ENCODE measurements around the gene IGFBP7.

The IGFBP7 gene, protein sequence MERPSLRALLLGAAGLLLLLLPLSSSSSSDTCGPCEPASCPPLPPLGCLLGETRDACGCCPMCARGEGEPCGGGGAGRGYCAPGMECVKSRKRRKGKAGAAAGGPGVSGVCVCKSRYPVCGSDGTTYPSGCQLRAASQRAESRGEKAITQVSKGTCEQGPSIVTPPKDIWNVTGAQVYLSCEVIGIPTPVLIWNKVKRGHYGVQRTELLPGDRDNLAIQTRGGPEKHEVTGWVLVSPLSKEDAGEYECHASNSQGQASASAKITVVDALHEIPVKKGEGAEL

DNA sequence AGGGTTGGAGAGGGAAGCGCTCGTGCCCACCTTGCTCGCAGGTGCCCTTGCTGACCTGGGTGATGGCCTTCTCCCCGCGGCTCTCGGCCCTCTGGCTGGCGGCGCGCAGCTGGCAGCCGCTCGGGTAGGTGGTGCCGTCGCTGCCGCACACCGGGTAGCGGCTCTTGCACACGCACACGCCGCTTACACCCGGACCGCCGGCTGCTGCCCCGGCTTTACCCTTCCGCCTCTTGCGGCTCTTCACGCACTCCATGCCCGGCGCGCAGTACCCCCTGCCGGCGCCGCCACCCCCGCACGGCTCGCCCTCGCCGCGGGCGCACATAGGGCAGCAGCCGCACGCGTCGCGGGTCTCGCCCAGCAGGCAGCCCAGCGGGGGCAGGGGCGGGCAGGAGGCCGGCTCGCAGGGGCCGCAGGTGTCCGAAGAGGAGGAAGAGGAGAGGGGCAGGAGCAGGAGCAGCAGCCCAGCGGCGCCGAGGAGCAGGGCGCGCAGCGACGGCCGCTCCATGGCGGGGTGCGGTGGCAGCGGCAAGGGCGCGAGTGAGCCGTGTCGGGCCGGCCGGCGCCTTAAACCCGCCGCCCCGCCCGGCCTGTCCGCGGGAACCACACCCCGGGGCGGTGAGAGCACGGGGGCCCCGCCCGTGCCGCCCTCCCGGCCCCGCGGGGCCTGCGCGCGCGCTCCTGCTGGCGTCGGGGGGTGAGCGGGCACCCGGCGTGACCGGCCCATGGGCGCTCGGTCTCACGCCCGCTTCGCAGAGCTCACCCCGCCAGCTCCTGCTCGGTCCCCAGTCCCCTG lies at the start of gene IGFBP7:
Gene IGFBP7, minus strand, starts transcription at position 539 of the 793 bp plus-strand sequence. Its CDS starts 34 bp downstream, at position 505.
- DNase-seq: no peak

DNA sequence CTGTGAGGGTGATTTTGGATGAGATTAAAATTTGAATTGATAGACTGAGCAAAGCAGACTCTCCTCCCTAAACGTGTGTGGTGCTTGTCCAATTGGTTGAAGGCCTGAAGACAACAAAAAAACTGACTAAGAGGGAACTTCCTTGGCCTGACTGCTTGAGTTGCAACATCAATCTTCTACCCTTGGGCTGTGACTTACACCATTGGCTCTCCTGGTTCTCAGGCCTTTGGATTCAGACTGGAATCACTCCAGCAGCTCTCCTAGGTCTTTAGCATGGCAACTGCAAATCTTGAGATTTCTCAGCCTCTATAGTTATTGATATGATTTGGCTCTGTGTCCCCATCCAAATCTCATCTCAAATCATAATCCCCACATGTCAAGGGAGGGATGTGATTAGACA lies 49.7 kb upstream of the IGFBP7 start:
- no peak for DNase-seq

DNA sequence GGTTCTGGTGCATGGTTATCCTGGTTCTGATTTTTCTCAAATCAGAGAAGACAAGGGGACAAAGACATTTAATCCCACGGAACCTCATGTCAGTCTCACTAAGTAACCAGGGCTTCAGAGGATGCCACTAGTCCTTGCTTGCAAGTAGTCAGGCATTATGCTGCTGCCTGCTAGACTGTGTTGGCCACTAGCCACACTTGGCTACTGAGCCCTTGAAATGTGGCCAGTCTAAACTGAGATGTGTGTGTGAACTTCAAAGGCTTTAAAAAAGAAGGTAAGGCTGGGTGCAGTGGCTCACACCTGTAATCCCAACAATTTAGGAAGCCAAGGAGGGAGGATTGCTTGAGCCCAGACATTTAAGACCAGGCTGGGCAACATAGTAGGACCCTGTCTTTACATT lies 48.6 kb upstream of the IGFBP7 start:
- no peak for DNase-seq

DNA sequence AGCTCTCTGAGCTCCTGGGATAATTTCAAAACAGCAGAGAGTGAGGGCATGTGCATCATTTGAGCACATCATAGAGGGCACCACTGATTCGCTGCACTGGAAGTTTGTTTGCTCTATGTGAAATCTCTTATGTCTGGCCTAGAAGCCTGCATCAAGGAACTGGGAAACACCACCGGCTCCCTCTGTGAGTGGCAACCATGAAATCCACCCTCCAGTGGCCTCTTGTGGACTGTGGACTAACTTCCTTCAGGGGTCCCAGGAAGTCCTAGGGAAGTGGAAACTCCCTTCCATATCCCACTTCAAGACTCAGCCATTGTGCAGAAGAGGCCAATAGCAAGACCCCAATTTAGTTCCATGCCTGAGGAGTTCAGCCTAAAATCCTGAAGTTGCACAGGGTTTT lies 48.0 kb upstream of the IGFBP7 start:
- no peak for DNase-seq

DNA sequence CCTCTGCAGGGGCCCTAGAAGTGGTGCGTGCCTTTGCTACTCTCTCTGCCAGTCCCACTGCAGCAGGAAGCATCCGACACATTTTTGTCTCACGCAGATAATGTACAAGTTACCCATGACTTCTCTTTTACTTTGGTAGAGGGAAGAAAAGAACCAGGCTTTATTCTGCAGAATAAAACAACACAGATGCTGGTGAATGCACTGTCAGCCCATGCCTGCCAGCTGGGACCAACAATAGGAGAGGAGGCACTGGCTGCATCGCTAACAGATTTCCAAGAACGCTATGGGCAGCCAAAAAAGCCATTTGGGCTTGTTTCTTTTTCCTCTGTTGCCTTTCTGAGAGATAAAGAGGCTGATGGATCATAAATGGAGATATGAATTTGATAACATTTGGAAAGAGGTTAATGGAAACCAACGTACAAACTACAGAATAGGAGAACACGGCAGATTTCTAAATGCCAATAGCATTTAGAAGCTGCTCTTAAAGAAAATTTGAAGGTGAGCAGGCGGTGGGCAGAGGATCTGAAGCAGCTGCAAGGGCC lies 47.5 kb upstream of the IGFBP7 start:
- DNase-seq: no peak

DNA sequence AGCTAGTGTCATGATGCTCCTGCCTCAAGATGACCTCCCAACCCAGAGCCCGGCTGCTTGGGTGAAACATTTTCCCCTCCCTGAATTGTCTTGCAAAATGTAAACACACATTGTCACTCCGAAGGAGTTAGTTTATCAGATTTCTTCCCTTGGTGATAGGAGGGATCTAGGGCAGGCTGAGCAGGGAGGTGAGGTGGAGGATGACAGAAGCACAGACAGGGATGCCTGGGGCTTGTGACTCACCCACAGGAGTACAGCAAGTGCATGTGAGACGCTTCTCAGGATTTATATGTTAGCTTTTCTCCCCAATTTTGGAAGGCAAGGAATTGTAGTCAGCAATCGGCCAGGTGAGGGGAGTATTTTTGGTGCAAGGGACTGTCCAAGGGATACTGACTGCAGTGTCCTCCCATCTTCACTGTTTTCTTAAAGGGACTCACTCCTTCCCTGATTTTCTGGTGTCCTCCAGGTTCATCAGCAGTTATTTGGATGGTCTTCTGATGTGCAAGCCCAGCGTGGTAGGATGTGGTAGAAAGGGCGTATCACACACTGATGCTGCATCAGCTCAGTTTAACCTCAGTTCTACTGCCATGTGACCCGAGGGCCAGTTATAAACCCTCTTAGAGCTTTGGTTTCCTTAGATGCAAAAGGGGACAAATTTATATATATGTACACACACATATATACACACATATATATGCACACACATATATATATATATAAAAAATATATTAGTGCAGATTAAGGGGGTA lies 46.2 kb upstream of the IGFBP7 start:
- DNase-seq: no peak

DNA sequence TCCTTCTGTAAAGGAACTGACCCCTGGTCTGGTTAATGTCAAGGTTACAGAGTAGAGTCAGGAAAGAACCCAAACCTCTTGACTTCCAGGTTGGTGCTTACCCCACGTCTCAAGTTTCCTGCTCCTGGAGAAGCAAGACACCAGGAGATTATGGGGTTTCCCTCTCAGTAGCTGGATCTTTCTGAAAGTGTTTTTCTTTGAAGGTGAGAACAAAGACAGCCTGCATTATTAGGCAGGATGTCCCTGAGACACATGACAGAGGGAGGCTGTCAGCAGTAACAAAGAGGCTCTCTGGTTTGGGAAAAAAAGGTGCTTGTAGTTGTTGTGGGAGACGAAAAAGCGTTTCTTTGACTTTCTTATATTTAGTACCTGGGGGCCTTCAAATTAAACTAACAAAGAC lies 44.7 kb upstream of the IGFBP7 start:
- no peak for DNase-seq

DNA sequence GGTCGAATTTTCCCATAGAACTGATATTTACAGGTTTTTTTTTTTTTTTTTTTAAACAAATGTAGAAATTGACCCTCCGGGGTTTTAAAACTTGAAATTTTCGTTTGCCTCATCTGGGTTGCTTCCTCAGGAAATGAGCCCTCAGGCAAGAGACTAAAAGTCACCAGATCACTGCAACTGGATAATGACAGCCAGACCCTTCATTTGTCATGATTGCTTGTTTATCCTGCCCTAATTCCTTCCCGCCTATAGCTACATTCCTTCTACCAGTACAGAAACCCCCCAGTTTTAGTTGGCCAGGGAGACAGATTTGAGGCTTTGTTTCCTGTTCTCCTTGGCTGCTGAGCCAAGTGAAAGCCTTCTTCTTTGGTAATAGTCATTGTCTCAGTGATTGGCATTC lies 44.0 kb upstream of the IGFBP7 start:
- no peak for DNase-seq

DNA sequence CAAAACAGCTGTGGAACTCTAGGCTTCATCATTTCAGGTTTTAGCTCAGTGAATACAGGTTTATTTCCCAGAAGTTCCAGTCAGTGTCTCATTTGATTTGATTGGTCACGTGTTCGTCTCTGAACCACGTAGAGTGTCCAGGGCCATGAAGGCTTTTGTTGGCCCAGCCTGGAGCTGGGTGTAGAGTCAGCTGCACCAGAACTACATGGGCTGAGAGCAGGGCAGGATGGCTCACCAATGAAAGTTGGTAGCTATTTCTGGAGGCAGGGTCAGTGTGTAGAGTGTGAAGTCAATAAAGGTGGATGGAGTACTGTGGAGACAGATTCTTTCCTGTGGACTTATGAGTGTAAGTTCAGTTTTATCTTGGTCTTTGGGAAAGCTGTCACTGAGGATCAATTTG lies 43.0 kb upstream of the IGFBP7 start:
- DNase-seq: no peak

DNA sequence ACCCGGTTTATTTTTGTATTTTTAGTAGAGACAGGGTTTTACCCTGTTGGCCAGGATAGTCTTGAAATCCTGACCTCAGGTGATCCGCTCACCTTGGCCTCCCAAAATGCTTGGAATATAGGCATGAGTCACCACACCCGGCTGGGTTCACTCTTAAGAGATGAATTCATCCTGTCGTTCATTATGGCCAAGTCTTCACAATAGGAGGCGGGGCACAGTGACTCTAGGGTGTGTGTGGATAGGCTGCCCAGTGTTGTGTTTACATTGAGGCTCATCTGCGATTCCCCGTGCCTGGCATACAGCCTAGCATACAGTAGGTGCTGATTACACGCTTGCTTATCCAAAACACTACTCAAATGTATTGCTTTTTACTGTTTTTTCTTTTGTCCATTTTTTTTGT lies 41.3 kb upstream of the IGFBP7 start:
- no peak for DNase-seq

DNA sequence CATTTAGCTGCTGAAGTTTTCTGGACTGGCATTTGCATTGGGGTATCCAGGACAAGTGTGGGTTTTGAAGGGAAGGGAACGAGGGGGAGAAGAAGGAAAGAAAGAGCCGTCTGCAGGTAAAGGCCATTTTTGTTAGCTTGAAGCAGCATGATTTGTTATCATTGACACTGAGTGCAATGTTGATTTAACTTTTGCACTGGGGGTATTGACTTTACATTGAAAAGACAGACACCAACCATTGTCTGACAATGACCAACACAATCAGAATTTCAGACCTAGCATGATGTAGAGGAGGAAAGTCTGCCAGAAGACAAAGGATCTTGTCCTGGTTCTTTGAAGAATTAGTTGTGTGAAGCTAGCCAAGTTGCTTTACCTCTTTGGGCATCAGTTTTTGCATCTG lies 39.6 kb upstream of the IGFBP7 start:
- DNase-seq: no peak

DNA sequence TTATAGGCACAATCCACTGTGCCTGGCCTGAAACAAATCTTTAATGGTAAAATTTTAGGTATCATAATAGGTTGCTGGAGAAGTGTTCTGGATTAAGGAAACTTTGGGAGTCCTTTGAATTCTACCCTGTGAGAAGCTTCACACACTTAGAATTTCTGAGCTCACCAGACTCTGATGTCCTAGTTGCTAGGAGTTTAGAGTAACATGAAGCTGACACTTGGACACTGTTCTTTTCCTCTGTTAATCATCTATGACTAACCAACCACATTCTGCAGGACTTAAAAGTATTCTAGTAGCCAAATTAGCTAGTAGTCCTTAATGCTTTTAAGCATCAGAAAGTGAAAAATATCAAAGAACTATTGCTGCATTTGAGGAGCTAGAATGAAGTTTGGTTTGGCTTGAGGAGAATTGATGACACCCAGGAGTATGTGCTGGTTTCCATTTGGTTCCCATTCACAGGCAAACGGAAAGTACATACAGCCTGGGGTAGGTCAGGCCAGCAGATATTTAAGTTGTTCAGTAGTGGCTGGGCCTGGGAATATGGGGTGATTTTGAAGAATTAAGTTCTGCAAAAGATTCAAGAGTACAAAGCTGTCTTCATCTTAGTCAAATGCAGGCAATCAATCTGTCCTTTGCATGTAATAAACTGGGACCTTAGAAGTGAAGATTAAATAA lies 38.8 kb upstream of the IGFBP7 start:
- DNase-seq: no peak

DNA sequence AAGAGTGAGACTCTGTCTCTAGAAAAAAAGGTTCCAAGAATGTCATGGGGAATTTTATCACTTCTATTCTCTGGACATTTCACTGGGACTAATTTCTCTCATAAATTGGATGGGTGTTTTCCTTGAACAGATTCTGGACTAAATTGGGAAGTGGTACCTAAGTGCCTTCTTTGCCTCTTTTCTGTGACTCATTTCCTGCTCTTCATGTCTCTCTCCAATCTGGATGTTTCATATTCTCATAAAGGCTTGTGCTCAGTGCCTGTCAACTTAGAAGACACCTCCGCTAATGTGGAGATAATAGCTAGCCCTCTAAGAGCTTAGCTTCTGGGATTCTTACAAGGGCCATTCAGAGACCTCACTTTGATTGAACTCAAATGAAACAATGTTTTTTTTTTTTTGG lies 38.0 kb upstream of the IGFBP7 start:
- DNase-seq: no peak

DNA sequence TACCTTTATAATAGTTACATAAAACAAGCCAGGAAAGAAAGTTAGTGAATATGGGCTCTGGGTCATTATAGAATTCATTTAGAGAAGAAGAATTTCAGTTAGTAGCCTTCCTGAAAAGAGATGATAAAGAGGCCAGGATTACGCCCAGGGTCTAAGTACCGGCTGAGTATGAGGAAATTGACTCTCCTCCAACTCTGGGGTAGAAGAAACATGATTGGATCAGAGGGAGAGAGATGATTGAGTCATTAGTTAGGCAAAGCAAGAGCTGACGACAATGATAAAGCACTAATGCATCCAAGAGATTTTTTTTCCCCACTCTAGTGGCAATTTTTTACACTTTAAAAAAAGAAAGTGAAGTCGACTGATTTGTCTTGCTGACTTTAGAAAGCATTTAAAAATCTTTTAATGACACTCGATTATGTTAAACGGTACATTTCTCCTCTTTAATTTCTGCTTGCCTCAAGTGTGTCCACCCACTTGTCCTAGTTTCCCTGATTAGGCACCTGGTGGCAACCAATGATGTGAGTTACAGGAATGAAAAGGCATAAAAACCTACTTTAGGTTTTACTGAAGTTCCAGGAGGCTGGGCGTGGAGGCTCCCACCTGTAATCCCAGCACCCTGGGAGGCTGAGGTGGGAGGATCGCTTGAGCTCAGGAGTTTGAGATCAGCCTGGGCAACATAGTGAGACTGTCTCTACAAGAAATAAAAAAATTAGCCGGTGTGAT lies 37.3 kb upstream of the IGFBP7 start:
- DNase-seq: no peak

DNA sequence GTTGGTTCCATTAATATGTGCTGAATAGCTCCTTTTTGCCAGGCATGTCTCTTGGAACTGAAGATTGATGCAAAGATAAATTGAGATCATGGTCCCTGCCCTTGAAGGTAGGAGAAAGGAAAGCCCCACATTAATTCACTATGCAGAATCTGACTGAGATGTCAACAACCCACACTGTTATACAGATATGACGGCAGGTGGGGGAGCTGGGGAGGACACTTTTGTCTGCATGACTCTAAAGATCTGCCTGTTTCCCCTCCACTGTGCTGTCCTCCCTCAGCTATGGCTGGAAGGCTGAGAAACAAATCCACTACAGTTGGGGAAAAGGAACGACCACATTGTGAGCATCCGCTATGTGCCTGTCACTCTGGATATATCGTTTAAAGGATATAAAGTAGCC lies 36.3 kb upstream of the IGFBP7 start:
- no peak for DNase-seq

DNA sequence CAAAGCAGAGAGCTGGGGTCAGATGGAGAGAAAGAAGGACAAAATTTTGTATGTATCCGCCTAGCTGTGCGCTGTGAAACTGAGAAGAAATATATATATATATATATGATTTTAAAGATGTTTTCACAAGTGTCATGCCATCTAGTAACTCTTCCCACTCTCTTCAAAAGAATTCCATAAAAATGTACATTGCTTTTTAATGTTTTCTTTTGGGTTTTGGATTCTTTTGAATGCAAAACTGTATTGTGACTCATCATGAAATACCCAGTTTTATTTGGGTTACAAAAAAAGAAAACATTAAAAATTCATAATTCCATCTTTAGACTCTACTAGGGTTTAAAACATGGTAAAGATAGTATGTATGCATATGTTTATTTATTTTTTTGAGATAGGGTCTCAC lies 34.3 kb upstream of the IGFBP7 start:
- DNase-seq: no peak

DNA sequence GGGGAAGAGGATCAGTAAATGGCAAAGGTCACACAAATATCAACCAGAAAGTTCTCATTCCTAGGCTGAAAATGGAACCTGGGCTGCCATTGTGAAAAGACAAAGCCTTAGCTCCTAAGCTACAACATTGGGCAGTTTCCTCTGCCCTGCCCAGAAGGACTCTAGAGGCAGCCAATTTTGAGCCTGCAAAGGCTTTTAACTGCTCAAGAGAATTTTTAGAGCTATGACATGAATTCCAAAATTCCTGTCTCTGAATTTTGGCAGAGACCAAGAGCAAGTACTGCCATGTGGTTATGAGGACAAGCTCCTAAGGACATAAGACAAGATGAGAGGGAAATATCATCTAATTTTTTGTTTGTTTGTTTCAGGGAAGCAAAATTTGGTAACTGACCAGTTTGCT lies 29.6 kb upstream of the IGFBP7 start:
- no peak for DNase-seq

DNA sequence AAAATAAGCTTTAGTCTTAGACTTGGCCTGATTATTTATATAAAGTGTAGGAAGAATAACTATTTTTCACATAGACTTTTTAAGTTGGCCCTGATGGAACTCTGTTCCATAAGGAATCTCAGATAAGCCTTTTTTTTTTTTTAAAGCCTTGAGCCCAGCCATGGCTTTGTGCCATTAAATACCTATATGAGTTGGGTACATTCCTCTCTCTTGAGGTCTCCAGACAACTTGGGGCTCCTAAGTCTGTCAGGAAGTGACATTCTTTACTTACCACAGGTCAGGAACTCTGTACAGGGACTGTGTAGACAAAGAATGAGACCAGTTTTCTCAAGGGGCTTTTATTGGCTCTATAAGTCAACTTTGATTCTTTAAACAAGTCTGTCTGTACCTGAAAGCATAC lies 27.1 kb upstream of the IGFBP7 start:
- no peak for DNase-seq

DNA sequence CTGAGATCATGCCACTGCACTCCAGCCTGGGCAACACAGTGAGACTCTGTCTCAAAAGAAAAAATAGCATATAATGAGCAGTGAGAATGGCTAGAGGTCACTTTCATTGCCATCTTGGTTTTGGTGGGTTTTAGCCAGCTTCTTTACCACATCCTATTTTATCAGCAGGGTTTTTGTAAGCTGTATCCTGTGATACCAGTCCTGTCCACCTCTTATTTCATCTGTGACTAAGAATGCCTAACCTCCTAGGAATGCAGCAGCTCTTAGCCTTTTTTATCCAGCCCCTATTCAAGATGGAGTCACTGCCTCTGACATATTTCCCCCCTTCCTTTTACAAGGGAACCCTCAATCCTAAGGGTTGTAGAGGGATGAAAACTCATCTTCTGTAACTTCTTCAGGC lies 26.1 kb upstream of the IGFBP7 start:
- DNase-seq: no peak

DNA sequence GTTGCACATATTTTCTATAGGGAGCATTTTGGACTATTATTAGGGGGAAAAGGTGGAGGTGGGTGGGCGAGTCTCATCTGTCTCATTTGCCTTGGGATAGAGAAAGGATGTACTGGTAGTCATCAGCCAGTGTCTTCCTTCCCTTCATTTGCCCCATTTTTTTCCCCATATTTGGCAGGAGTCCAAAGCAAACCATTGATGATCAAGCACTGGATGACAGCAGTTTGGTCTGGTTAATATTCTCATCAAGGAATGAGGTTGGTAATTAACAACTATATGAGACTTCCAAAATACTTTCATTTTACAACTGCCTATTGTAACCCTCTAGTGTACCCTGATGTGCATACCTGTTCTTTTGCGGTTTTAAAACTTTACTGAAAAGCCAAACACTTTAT lies 22.6 kb upstream of the IGFBP7 start:
- no peak for DNase-seq

DNA sequence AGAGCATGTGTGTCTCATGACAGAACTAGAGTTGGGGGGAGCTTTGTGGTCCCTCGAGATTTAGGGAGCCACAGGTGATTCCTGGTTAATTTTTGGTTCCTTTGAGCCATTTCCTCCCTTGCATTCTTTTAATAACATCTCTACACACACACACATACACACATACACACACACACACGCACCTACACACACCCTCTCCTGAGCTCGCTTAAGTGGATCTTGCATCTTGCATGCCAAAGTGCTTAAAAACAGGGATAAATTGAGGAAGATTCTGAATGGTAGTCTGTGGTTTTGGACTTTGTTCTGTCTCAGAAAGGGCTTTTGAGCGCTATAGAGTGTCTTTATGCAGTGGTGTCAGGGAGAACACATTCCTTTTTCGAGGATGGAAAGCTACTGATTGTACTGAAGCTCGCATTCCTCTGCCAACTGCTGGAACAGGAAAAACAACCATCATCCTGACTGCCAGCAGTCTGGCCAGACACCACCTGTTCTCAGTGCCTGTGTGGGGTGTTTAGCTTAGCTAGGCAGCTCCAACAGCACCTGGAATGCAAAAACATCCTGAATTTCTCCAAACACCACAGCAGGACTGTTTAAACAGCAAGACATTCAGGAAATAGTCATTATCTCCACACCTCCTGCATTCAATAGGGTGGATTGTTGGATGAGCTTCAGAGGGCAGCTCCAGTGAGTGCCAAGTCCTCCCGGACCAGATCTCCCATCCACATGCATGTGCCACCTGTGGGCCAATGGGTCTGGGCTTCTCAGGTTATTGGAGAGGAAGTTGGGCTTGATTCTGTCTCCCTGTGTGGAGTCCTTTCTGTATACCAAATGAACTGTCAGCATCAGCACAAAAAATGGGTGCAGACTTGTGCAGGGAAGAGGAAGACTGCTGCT lies 21.9 kb upstream of the IGFBP7 start:
- peak; percentile 10 for DNase-seq
